ENCODE data around the gene RHOG.

RHOG gene

DNA sequence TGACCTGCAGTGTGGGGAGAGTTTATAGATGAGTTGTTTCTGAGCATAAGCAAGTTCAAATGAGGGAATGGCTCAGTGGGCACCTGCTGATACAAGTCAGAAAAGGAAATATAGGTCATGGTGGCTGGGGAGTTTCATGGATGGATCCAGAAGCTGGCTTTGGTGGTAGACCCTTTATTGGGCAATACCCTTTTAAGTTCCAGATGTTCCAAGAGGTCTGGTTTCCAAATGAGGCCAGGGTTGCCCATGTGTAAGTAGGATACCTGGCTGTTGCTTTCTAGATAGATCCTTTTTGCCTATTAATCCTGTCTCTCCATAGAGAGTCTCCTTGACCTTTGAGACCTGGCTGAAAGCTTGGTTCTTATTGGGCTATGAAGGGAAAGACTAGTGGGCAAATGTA is 16.9 kb upstream of the RHOG start:
- no peak for DNase-seq

- DNase-seq = no peak
Observed at GRCh38 chr11:3856856-3857553, 16.2 kb upstream of the RHOG start.

GRCh38 chr11:3855808-3856491 is 15.2 kb upstream of the RHOG start:
- DNase-seq = no peak

GRCh38 chr11:3854977-3855807 is 14.4 kb upstream of the RHOG start, which contains the start of gene STIM1:
STIM1 (plus strand) TSS chr11:3855664; CDS start chr11:3856271, 607 bp downstream.
- DNase-seq = peak; percentile 45

DNA sequence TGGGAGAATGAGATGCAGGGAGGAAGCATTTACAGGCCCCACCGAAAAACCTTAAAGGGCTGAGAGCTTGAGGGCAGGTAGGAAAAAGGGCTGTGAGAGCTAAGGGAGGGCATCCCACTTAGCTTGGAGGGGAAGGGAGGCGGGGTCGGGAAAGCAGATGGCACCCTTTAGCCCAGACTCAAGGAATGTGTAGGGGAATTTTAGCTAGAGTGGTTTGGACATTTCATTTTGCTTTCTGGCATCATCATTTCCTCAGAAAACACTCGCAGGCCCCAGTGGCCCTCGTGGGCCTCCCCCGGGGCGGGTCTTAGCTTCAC is 13.9 kb upstream of the RHOG start:
- DNase-seq = no peak

GRCh38 chr11:3853899-3854659 is 13.3 kb upstream of the RHOG start:
- no peak for DNase-seq

- DNase-seq = no peak
Observed at GRCh38 chr11:3853545-3853842, 12.7 kb upstream of the RHOG start.

- DNase-seq = no peak
Observed at GRCh38 chr11:3849297-3849874, 8.6 kb upstream of the RHOG start.

DNA sequence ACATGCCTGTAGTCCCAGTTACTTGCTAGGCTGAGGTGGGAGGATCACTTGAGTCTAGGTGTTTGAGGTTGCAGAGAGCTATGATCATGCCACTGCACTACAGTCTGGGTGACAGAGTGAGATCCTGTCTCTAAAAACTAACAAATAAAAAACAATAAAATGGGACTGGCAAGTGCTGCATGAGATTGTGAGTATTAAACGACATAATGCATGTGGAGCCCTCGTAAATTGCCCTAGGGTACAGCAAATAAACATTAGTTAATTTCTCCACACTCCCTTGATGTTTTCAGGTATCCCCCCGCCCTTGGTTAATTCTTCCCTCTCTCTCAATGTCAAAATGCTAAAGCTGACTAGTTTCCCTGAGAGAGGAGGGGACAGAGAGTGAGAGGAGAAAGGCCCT is 4.9 kb upstream of the RHOG start:
- DNase-seq = no peak

DNA sequence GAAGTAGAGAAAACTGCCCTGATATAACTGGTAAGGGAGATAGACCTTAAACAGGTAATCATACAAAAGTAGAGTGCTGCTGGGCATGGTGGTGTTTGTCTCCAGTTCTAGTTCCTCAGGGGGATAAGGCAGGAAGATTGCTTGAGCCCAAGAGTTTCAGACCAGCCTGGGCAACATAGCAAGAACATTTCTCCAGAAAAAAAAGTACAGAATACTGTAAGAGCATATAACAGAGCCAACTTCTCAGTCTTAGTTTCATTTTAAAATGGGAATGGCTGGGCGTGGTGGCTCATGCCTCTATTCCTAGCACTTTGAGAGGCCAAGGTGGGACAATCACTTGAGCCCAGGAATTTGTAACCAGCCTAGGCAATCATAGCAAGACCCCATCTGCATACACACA is 4.5 kb upstream of the RHOG start:
- no peak for DNase-seq

- DNase-seq = no peak
Observed at GRCh38 chr11:3843326-3843725, 2.6 kb upstream of the RHOG start.

DNA sequence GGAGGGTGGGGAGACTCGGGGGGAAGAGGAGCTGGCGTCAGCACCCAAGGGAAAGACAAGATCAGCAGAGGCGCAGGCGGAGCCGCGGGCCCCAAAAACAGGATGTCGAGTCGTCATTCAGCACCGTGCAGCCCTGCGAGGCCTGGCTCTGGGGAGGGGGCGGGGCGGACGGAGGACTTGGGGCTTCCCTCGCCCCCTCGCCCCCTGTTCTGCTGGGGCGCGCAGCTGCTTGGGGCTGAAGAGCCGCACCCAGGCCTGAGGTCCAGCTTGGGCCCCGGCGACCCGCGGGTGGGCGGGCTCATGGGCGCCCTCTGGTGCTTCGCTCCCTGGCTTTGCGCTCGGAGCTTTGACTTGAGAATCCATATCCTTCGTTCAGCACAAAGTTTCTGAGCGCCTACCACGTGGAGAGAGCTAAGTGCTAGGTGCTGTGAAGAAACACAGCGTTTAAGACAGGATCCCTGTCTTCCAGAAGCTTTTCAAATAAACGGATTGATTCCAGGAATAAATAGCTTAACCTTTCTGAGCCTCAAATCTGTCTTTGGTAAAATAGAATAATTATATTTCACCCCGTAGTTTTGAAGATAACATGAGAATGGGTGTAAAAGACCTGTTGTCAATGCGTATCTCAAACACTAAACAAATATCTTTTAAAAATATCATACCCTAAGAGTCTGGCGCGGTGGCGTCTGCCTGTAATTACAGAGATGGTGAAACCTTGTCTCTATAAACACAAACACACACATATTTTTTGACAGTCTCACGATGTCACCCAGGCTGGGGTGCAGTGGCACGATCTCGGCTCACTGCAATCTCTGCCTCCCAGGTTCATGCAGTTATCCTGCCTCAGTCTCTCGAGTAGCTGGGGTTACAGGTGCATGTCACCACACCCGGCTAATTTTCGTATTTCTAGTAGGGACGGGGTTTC is 929 bp upstream of the RHOG start:
- DNase-seq = peak; percentile 40

GRCh38 chr11:3840004-3840869 is 522 bp downstream of the RHOG start:
- no peak for DNase-seq

DNA sequence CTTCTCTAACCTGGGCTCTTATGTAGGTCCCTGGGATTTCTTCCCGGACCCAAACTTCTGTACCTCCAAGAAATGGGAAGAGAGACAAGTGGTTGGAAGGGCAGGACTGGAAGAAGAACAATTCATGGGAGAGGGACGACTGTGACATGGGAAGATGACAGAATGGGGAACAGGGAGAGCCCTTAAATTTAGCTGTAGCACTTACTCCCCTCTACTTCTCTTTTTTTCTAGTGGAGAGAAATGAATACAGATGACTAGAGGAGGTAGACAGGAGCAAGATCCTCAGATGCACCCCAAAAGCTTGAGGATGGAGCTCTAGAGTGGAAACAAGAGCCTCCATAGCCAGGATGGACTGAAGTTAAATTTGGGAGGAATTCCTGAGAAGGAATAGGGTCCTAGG is 2.3 kb downstream of the RHOG start:
- DNase-seq = no peak

- no peak for DNase-seq
Observed at GRCh38 chr11:3837793-3838192, 3.0 kb downstream of the RHOG start.

DNA sequence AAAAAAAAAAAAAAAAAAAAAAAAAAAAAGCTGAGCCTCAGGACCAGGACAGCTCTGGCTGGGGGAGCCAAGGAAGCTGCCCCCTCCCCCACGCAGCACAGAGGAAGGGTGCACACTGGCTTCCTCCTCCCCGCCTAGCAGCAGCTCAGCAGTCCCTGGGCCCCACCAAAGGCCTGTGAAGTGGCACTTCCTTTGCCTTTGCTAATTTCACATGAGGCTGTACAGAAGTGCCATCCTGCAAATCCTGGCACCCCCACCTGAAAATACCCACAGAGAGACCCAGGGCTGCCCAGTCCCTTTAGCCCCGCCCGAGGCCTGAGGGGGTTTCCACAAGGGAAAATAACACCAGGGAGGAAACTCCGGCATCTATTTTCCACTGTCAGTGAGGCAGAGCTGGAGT is 3.9 kb downstream of the RHOG start:
- DNase-seq = no peak

DNA sequence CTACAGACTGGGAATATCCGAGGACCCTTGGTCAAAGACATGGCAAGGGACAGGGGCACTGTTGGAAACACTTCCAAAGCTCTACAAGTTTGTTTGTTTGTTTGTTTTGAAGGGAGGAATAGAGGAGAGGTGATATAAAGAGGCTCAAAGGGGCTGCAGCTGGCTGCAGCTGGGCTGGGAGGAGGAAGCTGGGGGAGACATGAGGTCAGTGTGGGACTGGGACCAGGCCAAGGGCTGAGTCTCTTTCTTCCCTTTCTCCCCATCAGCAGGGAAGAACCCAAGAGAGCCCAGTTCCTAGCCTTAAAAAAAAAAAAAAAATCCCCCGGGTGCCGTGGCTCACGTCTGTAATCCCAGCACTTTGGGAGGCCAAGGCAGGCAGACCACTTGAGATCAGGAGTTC is 5.0 kb downstream of the RHOG start:
- DNase-seq = no peak

GRCh38 chr11:3834664-3835461 is 5.9 kb downstream of the RHOG start:
- DNase-seq = no peak

- no peak for DNase-seq
Observed at GRCh38 chr11:3834349-3834663, 6.5 kb downstream of the RHOG start.

DNA sequence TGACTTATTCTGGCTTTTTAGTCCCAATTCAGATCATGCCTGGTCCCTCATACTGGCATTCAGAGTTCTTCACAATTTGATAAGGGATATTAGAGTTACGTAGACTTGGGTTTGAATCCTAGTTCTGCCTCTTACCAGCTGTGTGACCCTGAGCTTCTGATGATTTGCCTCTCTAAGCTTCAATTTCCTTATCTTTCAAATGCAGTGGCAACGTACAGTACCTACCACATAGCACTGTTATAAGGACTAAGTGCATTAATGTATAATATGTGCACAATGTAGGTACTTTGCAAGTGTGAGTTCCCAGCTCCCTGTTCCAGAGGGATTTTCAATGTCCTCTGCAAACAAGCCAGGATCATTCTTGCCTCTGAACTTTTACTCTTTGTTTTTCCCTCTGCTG is 7.3 kb downstream of the RHOG start:
- no peak for DNase-seq

Data from NCI-H1417 treated with DMSO at 0.1 percent for 48 hours (cell line).